ENCODE results near the gene DDRGK1.
"Not testable (repeated sequence)": the region's sequence is repeated elsewhere in the genome, so short reads cannot be mapped to it uniquely, and the experiment has no call there.

DDRGK1 gene

DNA sequence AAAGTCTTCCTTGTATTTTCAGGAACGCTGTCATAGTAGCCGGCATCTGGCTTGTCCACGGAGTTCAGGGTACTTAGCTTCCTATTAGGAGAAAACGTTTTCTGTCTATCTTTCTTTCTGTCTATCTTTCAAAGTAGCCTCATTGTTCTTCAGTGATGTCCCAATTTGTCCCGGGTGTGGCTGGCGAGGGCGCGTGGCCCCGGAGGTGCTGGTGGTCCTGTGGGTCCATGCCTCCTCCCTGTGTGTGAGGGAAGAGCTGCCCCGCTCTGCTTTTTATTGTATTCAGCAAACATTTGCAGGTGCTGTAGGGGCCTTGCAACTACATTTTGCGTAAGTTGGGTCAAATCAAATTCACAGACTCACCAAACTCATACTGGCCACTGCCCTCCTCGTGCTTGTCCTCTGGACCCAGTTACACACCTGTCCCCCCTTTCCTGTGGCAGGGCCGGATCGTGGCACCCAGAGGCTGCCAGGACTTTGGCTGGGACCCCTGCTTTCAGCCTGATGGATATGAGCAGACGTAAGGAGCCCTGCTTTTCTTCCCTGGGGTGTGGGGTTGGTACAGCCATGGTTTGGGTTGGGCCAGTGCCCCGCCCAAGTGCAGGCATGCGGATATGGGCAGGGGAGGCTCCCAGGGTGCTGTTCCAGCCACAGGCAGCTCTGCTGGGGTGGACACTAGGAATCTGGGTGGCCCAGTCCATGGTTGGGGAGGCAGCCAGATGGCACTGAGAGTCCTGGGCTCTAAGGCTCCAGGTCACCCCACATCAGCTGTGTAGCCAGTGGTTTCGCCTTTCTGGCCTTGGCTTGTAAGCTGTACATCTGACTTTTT lies 17.1 kb upstream of the DDRGK1 start:
- Histone ChIP-seq H3K9me3 (ENCODE audit: low read length) (no peaks in the 10 kb centered on the region), H3K4me3 (ENCODE audit: low read length) (no peak overlapping the region), H3K36me3 (ENCODE audit: insufficient read depth, low read length) (peaks cover 48% of the 10 kb centered on the region), H3K27me3 (ENCODE audit: insufficient read depth, low read length) (no peaks in the 10 kb centered on the region), H3K4me1 (ENCODE audit: insufficient read depth, low read length) (no peaks in the 10 kb centered on the region), H2AFZ (ENCODE audit: low read depth, low read length) (no peak overlapping the region)

DNA sequence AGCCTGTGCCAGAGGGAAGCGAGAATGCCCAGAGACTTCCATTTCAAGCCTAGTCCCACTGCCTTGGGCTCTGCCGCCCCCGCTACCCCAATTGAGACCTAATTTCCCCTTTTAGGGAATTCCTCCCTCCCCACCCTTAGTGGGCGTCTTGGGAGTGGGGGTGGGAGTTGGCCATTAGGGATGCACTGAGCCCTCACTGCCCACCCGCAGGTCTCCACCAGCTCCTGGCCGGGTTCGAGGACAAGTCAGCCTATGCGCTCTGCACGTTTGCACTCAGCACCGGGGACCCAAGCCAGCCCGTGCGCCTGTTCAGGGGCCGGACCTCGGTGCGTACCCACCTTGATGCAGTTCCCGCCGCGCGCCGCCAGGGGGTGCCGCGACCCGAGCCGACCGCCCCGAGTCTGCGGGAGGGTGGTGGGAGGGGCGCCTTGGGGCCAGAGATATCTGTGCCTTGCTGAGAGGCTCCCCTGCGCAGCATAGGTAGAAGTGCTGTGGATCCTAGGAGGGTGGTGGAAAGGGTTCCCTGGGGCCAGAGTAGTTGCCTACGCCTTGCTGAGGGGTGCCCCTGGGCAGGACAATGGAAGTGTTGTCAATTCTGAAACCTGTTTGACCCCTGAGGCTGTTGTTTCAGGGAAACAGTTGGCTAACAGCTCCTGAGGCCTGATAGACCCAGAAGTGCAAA lies 14.0 kb upstream of the DDRGK1 start:
- Histone ChIP-seq H3K4me3 (ENCODE audit: low read length) (no peak overlapping the region), H3K4me1 (ENCODE audit: insufficient read depth, low read length) (no peaks in the 10 kb centered on the region), H3K36me3 (ENCODE audit: insufficient read depth, low read length) (peaks cover 51% of the 10 kb centered on the region), H3K27me3 (ENCODE audit: insufficient read depth, low read length) (no peaks in the 10 kb centered on the region), H3K9me3 (ENCODE audit: low read length) (no peaks in the 10 kb centered on the region), H2AFZ (ENCODE audit: low read depth, low read length) (no peak overlapping the region)

DNA sequence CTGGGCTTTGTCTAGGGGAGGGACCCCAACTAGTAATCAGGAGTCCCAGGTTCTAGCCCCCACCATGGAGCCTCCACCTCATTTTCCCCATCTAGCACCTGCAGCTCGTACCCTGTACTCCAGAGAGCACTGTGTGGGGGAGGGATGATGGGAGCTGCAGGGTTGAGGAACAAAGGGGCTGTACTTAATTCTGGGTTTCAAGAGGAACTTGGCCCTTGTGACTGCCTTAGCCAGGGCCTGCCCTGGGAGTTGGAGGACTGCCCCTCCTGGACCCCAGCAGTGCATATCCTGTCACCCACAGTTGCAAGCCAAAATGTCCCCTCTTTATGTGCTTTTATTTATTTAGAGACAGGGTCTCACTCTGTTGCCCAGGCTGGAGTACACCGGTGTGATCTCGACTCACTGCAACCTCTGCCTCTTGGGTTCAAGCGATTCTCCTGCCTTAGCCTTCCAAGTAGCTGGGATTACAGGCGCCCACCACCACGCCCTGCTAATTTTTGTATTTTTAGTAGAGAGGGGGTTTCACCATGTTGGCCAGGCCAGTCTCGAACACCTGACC lies 11.0 kb upstream of the DDRGK1 start:
- H3K9me3 ChIP-seq (ENCODE audit: low read length); H3K4me1 ChIP-seq (ENCODE audit: insufficient read depth, low read length); H2AFZ ChIP-seq (ENCODE audit: low read depth, low read length); H3K27me3 ChIP-seq (ENCODE audit: insufficient read depth, low read length); H3K4me3 ChIP-seq (ENCODE audit: low read length): not testable (repeated sequence)
- H3K36me3 ChIP-seq (ENCODE audit: insufficient read depth, low read length) = peaks cover 31% of the 10 kb centered on the region

DNA sequence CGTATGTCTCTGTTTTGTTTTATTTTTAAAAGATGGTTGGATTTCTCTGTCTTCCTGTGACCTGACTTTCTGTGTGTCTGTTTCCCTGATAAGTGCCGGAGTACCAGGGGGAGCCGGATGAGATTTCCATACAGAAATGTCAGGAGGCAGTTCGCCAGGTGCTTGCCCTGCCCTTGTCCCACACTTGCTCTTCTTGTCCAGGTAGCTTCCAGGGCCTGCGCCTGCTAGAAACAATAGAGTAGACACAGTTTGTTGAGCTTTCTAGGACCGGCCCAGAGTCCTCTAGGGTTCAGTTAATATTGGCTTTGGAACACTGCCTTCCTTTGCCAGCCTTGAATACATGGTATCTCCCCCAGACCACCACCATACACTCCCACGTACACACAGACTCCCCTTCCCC lies 8.7 kb upstream of the DDRGK1 start:
- peaks cover 15% of the 10 kb centered on the region for H3K4me1 ChIP-seq (ENCODE audit: insufficient read depth, low read length)
- peaks cover 22% of the 10 kb centered on the region for H3K36me3 ChIP-seq (ENCODE audit: insufficient read depth, low read length)

DNA sequence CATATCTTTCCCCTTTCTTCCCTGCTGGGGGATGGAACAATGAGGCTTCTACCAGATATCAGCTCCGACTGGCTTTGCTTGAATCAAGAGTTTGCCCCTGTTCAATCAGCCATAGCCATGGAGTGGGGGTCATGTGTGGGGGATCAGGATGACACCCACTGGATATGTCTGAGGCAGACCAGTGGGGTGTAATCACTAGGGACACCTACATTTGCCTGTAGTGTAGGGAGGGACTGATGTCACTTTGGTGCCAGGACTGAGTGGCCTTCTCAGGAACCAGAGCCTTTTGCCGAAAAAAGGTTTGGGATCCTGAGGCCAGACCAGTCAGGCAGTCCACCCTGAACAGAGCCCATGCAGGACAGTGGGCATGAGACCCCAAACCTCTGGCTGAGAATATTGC lies 5.9 kb upstream of the DDRGK1 start:
- H2AFZ ChIP-seq (ENCODE audit: low read depth, low read length) = no peak overlapping the region
- no peaks in the 10 kb centered on the region for H3K27me3 ChIP-seq (ENCODE audit: insufficient read depth, low read length)
- peaks cover 14% of the 10 kb centered on the region for H3K36me3 ChIP-seq (ENCODE audit: insufficient read depth, low read length)
- no peaks in the 10 kb centered on the region for H3K9me3 ChIP-seq (ENCODE audit: low read length)
- peaks cover 19% of the 10 kb centered on the region for H3K4me1 ChIP-seq (ENCODE audit: insufficient read depth, low read length)
- H3K4me3 ChIP-seq (ENCODE audit: low read length) = peak overlapping the region; percentile 76

More for the DNA sequence above, 8.7 kb upstream of the DDRGK1 start:
- H3K9me3 ChIP-seq (ENCODE audit: low read length) = no peaks in the 10 kb centered on the region
- no peak overlapping the region for H2AFZ ChIP-seq (ENCODE audit: low read depth, low read length)
- H3K4me3 ChIP-seq (ENCODE audit: low read length) = no peak overlapping the region
- no peaks in the 10 kb centered on the region for H3K27me3 ChIP-seq (ENCODE audit: insufficient read depth, low read length)

DNA sequence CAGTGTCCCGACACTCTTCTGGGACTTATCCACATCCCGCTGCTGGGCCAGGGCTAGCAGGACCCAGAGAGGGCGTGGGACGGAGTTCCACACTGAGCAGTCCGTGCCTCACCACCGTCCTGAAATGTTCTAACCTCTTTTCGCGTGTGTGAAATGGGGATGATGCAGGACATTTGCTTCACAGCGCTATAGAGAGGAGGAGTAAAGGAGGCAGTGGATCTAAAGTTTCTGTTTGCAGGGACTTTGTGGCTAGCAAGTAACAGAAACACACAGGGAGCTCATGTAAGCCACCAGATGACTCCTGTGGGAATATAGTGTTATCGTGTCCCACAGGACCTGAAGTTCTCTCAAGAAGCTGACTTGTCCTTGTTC lies 5.5 kb upstream of the DDRGK1 start:
- H3K9me3 ChIP-seq (ENCODE audit: low read length) = no peaks in the 10 kb centered on the region
- H3K4me1 ChIP-seq (ENCODE audit: insufficient read depth, low read length) = peaks cover 19% of the 10 kb centered on the region
- H2AFZ ChIP-seq (ENCODE audit: low read depth, low read length) = peak overlapping the region; percentile 80
- no peaks in the 10 kb centered on the region for H3K27me3 ChIP-seq (ENCODE audit: insufficient read depth, low read length)
- H3K36me3 ChIP-seq (ENCODE audit: insufficient read depth, low read length) = peaks cover 13% of the 10 kb centered on the region
- peak overlapping the region; percentile 76 for H3K4me3 ChIP-seq (ENCODE audit: low read length)

DNA sequence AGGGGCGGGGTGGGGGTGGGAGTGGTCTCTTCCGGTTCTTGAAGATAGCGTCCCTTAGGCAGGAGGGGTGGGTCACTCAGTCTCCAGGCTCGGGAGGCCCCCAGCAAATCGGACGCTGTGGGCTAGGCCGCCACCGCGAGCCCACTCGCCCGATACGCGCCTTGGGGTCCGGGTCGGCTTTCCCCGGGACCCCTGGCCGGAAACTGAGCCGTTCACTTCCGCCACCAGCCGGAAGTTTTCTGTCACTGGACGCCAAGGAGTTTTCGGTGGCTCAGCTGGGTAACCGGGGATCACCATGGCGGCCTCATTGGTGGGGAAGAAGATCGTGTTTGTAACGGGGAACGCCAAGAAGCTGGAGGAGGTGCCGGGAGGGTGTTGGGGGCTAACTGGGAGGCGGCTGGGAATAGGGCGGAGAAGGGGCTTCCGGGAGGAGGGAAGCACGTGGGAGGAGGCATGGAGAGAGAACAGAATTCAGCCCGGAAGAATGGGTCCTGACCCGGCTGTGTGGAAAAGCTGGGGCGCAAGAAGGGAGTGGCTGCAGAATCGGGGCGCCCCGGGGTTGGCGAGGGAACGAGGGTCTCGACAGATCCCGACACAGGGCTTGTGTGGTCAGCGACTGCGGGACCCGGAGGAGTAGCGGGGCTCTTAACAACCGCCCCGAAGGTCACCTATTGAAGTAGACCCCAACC lies 4.9 kb upstream of the DDRGK1 start, which contains the start of gene ITPA:
ITPA (plus strand) TSS at position 242 of the 689 bp plus-strand sequence; CDS start at position 296, 54 bp downstream.
- H2AFZ ChIP-seq (ENCODE audit: low read depth, low read length) = peak within 1 kb of the TSS; percentile 80
- no peaks in the 10 kb centered on the region for H3K9me3 ChIP-seq (ENCODE audit: low read length)
- peak within 1 kb of the TSS; percentile 76 for H3K4me3 ChIP-seq (ENCODE audit: low read length)
- H3K27me3 ChIP-seq (ENCODE audit: insufficient read depth, low read length) = no peaks in the 10 kb centered on the region
- peaks cover 19% of the 10 kb centered on the region for H3K4me1 ChIP-seq (ENCODE audit: insufficient read depth, low read length)
- peaks cover 13% of the 10 kb centered on the region for H3K36me3 ChIP-seq (ENCODE audit: insufficient read depth, low read length)

DNA sequence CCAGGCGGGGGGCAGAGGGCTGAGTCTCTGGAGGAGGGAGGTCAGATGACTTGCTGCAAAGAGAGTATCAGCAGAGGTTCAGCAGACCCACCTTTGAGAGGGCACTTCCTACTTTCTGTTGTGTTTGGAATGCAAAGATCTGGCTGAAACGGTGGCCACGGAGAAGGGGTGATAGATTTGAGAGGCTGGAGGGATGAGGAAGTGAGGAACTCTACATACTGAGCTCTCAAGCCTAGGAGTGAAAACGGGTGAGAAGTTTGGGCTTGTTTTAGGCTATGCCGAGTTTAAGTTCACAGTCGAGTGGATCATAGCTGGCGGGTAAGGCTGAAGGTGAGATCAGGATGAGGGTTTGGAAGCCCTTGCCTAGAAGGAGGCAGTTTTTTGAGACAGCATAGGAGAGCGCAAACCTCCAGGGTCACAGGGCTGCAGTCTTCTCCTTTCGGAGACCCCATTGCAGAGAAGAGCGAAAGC lies 4.3 kb upstream of the DDRGK1 start:
- Histone ChIP-seq H2AFZ (ENCODE audit: low read depth, low read length) (peak overlapping the region; percentile 80), H3K36me3 (ENCODE audit: insufficient read depth, low read length) (peaks cover 10% of the 10 kb centered on the region), H3K4me3 (ENCODE audit: low read length) (peak overlapping the region; percentile 76), H3K27me3 (ENCODE audit: insufficient read depth, low read length) (no peaks in the 10 kb centered on the region), H3K9me3 (ENCODE audit: low read length) (no peaks in the 10 kb centered on the region), H3K4me1 (ENCODE audit: insufficient read depth, low read length) (peaks cover 19% of the 10 kb centered on the region)

DNA sequence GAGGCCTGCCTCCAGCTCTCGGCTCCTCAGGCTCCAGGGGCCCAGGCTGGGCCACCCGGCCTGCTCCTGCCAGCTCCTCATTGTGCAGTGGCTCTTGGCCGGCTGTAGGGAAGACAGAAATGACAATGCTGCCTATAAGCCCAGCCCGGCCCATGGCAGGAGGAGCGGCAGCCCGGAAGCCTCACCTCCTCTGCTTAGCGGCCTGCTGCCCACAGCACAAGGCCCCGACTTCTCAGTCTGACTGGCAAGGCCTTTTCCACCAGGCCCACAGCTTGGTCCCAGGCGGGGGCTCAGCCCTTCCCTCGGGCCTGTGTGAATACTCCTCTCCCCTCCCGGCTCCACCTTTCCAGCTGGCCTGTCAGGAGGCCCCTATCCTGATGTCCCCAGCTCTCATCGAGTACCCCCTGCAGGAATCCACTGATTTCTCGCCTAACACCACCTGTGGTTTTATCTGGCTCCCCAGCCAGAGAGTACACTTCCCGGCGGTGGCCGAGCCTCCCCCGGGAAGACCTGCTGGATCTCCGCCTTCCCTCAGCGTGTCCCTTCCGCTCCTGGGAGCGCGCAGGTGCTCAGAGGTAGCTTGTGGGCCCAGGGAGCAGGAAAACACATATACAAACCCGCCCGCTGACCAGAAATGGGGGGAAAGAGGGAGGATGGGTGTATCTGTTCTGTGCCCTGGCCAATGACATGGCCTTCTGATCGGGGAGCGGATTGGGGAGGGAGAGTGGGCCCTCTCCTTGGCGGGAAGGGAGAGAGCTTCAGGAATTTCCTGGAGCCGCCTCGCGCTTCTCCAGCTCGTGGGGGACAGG lies 963 bp downstream of the DDRGK1 start:
- Histone ChIP-seq H2AFZ (ENCODE audit: low read depth, low read length) (peak overlapping the region; percentile 59), H3K4me3 (ENCODE audit: low read length) (peak overlapping the region; percentile 96), H3K27me3 (ENCODE audit: insufficient read depth, low read length) (no peaks in the 10 kb centered on the region), H3K9me3 (ENCODE audit: low read length) (no peaks in the 10 kb centered on the region), H3K36me3 (ENCODE audit: insufficient read depth, low read length) (peaks cover 29% of the 10 kb centered on the region), H3K4me1 (ENCODE audit: insufficient read depth, low read length) (peaks cover 14% of the 10 kb centered on the region)

DNA sequence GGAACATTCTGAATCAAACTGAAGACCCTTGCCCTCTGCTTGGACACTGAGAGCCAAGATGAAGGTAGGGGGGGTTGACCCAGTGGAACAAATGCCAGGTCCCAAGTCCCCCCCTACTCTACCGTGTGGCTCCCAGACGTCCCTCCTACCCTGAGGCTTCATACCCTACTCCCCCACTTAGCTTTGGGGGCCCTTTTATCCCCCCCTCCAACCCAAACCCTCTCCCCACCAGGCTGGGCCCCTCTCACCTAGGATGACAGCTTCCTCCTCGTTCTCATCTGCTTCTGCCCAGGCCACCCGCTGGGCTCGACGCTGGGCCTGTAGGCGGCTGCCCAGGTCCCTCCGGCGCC lies 1.5 kb downstream of the DDRGK1 start:
- Histone ChIP-seq H2AFZ (ENCODE audit: low read depth, low read length) (no peak overlapping the region), H3K27me3 (ENCODE audit: insufficient read depth, low read length) (no peaks in the 10 kb centered on the region), H3K4me3 (ENCODE audit: low read length) (peak overlapping the region; percentile 96), H3K36me3 (ENCODE audit: insufficient read depth, low read length) (peaks cover 29% of the 10 kb centered on the region), H3K4me1 (ENCODE audit: insufficient read depth, low read length) (peaks cover 8% of the 10 kb centered on the region), H3K9me3 (ENCODE audit: low read length) (no peaks in the 10 kb centered on the region)

DNA sequence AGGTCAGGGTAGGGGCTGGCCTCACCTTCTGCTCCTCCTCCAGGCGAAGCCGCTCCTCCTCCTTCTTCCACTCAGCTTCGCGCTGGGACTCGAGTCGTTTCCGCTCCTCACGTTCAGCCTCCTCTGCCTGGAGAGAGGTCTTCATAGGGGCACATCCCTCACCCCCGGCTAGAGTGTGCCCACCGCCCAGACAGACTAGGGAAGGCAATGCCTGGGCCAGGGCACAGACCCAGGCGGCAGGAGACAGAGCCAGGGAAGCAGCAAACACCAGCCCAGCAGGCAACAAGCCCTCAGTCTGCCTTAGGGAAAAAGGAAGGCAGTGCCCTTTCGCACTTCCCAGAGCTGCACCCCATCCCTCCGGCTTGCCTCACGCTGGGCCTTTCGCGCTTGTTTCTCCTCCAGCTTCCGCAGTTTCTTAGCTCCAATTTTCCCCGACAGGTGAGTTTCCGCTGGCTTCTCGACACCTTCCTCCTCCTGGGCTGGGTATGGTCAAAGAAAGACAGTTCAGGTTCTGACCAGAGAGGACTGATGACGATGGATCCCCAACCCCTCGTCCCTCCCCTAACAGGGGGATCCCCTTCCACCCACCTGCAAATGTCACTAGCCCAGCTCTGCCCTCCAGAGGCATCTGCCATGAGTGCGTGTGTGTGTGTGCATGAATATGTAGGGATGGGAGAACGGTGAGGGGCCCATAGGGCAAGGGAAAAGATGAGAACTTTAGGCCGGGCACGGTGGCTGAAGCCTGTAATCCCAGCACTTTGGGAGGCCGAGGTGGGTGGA lies 4.3 kb downstream of the DDRGK1 start:
- no peak overlapping the region for H3K4me3 ChIP-seq (ENCODE audit: low read length)
- H3K27me3 ChIP-seq (ENCODE audit: insufficient read depth, low read length) = no peaks in the 10 kb centered on the region
- peaks cover 44% of the 10 kb centered on the region for H3K36me3 ChIP-seq (ENCODE audit: insufficient read depth, low read length)
- H2AFZ ChIP-seq (ENCODE audit: low read depth, low read length) = no peak overlapping the region
- peaks cover 7% of the 10 kb centered on the region for H3K4me1 ChIP-seq (ENCODE audit: insufficient read depth, low read length)
- H3K9me3 ChIP-seq (ENCODE audit: low read length) = no peaks in the 10 kb centered on the region

DNA sequence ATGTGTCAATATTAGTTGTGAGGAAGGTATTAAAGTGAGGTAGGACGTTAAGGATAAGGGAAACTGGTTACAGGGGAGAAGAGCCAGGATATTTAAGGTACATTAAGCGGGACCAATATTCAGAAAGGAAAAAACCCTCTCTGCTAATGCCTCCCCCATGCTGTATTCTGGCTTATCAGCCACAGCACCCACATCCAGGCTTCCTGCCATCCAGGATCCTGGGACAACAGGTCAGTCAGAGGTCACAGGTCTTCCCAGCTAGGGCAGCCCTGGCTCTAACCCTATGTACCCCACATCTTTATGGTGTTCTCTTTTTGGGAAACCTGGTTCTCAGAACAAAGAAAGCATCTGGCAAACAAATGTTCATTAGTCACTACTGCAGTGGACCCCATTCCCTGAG lies 5.3 kb downstream of the DDRGK1 start:
- peaks cover 53% of the 10 kb centered on the region for H3K36me3 ChIP-seq (ENCODE audit: insufficient read depth, low read length)

More for the DNA sequence above, 5.3 kb downstream of the DDRGK1 start:
- Histone ChIP-seq H2AFZ (ENCODE audit: low read depth, low read length) (no peak overlapping the region), H3K9me3 (ENCODE audit: low read length) (no peaks in the 10 kb centered on the region), H3K27me3 (ENCODE audit: insufficient read depth, low read length) (no peaks in the 10 kb centered on the region), H3K4me3 (ENCODE audit: low read length) (no peak overlapping the region), H3K4me1 (ENCODE audit: insufficient read depth, low read length) (peaks cover 7% of the 10 kb centered on the region)
